Stimulated activated CD8-positive, alpha-beta memory T cell treated with anti-CD3 and anti-CD28 coated beads, Interleukin-12 subunit alpha, Interleukin-12 subunit beta, amount 100 ng/mL, for 24 hours (primary cell): ENCODE measurements around the gene ATP1A1.
A peak's percentile ranks its signal among the peaks of the same experiment; 100 is the strongest.

Source experiments
- DNase-seq: peaks from one replicate; pipeline ENCODE4 v3.0.0-alpha.2; 2020; ENCODE audit errors: extremely low read depth

ATP1A1 gene

DNA sequence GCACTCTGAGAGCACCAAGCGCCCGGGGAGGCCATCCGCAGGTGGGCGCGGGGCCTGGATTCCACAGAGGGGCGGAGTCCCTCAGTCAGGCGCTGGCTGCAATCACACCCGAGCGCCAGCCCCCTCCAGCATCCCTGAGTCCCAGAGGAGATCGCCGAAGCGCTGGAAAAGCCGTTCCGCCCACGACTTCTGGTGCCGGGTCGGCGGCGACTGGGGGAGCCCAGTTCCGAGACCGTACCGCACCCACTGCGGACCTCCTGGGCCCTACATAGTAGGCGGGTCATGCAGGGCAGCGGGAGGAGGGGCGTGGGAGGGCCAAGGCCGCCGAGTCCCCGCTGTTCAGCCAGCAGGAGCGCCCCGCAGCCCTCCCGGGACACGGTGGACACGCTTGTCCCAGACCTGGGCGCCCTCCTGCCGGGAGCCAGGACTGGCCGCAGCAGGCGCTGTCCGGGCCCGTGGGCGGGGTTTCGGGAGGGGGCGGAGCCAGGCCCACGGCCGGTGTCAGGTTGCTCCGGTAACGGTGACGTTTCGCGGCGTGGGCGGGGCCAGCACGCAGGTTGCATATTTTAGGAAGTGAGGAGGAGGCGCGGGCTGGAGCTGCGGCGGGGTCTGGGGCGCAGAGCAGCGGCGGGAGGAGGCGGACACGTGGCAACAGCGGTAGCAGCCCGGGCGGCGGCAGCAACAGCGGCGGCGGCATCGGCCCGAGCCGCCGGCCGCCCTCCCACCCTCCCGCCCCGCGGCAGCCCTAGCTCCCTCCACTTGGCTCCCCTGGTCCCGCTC, at the start of gene ATP1A1:
Gene ATP1A1, plus strand, starts transcription at position 594 of the 780 bp plus-strand sequence. CDS start 268 bp downstream, outside the sequence.
- peak; percentile 98 for DNase-seq

DNA sequence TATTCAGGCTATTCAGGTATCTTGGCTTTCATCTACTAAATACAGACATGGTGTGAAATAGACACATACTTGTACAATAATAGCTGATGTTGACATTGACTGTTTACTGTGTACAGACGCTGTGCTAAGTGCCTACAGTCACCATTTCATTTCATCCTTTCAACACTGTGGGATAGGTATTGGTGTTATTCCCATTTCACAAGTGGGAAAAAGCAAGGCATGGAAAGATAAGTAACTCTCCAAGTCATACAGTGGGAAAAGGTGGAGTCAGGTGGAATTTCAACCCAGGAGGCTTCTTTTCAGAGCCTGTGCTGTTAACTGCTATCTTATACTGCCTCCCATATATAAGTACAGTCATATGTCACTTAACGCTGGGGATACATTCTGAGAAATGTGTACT, 49.6 kb upstream of the ATP1A1 start:
- DNase-seq: no peak

DNA sequence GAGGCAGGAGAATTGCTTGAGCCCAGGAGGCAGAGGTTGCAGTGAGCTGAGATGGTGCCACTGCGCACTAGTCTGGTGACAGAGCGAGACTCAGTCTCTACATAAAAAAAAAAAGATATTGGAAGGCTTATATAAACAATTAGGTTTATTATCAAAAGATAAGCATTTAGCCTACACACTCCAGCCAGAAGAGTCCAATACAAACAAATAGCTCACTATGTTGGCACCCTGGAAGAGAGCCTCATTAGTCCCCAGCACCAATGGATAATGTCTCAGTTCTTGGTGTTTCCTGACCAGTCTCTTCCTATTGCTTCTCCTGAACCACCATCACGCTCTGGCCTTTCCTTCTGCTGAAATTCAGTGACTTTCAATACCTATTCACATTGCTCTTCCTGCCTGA, 48.6 kb upstream of the ATP1A1 start:
- no peak for DNase-seq

DNA sequence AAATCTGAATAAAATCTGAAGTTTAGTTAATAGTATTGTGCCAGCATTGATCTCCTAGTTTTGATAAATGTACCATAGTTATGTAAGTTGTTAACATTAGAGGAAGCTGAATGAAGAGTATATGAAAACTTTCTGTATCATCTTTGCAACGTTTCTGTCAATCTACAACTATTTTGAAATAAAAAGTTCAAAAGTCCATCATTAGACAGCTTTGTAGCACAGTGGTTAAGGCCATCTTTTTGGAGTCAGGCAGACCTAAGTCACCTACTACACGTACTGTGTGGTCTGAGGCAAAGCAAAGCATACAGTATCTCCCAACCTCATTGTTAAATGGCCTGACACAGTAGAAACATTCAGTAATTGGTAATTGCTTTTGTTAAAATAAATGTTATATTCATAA, 47.9 kb upstream of the ATP1A1 start:
- no peak for DNase-seq

DNA sequence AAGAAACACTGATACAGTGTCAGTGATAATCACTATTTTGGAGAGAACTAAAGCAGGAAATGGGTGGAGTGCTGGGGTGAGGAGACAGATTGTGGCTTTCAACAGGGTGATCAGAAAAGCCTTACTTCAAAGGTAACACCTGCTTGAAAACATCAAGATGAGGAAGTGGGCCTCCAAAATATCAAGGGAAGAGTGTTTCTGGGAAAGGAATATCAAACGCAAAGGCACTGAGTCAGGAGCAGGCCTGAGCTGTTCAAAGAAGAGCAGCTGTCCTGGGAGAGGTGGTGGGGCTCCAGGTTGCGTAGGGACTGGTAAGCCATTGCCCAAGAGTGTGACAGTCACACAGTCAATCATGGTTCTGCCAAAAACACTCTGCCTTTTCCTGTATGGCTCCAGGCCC, 47.1 kb upstream of the ATP1A1 start:
- no peak for DNase-seq

DNA sequence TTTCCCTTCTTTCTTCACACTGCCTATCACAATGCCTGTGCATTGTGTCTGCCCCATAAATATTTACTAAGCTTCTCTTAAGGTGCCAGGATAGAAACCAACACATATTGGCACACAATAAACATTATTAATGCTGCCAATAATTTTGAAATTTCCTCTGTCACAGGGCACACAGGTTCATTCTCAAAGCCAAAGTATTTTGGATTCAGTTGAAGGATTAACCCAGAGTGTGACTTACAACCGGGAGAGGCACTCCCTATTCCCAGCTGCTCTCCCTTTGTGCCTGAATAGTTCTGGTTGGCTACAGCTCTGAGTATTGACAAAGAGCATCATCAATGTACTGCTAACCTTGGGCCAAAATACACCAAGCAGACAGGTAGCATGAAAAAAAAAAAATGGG, 46.6 kb upstream of the ATP1A1 start:
- no peak for DNase-seq

DNA sequence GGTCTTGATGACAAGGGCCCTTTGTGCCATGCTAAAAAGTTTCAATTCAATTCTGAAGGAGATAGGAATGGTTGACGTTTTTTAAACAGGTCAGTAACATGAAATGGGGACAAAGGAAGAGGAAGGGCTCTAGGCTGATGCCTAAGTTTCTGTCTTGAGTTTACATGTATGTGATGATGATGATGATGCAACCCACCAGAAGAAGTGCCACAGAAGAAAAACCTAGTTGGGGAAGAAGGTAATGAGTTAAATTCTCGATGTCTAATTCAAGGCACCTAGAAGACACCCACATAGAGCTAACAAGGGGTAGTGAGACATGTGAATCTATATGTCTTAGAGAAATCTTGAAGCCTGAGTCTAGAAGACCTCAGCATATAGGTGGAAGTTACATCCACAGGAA, 44.4 kb upstream of the ATP1A1 start:
- DNase-seq: no peak

DNA sequence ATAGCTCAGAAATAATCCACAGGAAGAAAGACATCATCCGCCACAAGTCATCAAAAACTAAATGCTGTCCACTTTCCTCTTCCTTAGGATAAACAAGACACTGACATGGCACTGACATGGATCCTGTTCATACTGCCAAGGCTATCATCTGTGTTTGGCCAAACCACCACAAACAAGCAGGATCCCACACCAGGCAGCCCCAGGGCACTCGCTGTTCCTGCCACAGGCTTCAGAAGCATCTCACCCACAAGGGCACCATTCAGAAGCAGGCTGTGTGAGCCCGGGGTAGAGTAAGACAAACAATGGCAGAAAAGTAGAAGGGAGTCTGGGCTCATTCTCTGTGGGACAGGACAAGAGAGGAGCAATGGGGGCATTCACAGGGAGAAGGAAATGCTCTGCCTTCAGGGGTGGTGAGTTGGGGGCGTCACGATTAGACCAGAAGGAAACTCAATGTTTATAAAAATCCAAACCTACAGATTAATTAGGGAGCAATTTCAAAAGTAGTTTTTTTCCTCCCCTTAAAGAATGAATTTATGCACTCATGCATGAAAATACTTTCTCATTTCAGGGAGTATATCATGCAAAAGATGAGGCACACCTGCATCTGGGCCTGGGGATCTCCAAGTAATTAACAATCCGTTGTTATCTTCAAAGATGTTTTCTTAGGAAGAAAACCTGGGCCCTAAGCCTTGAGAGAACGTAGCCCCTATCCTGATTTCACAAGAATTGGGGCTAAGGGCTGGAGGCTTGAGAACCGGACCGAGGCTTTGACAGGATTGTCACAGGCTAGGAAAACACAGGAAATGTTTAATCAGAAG, 43.3 kb upstream of the ATP1A1 start:
- no peak for DNase-seq

DNA sequence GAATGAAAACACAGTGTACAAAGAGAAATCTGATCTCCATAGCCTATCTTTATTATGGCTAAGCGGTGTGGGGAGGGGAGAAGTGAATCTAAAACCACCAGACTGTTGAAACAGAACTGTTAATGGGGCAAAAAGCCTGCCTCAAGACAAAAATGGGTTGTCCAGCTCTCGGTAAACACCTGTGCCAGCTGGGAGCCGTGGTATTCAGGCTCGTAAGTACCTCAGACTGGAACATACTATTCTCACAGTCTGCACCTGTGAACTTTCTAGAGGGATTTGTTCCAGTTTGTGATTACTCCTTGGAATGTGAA, 42.7 kb upstream of the ATP1A1 start:
- no peak for DNase-seq

DNA sequence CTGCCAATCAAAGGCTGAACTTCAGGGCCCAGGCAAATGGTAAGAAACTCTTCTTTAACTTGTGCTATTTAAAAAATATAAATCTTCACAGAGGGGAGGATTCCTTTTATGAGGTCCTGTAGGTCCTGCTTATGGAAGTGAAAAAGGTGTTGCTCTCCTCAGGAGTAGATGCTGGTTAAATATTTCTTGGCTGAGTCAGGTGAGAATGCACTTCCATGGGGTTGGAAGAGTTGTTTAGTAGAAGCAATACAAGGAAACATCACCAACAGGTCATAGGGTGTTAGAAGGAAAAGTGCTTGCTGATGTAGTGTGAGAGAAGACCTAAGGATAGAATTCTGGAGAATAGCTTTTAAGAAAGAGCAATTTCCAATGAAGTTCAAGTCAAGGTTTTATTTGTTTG, 42.2 kb upstream of the ATP1A1 start:
- DNase-seq: no peak

DNA sequence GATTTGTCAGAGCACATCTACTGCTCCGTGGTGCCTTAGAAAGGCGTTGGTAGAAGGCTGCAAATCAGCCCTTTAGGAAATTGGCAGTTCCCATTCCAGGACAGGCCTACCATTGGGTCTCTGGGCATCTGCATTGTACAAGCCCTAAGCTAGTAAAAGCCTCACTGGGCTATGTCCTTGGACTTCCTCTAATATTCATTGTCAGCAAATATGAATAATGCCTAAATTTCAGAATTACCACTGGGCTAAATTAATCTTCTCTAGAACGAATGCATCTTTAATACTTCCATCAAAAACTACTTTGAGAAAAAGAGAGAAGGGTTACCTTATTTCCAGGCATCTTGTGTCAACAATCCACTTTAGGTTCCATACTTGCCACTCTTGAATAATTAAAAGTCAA, 41.5 kb upstream of the ATP1A1 start:
- DNase-seq: no peak

DNA sequence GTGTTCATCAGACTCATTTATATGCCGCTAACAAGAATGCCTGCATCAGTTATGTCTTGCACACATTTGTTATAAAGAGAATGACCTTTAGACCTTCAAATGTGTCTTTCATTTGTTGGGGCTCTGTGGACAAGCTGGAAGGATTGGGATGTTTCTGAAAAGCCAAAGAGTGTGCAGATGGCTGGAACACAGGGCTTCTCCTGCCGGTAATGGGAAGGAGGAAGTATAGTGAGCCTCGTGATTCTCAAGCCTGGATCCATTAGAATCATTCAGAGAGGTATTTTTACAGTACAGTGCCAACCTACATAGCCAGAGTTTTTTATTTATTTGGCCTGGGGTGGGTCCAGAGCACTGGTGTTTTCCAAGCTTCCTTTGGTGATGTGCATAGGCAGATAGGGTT, 40.6 kb upstream of the ATP1A1 start:
- no peak for DNase-seq

DNA sequence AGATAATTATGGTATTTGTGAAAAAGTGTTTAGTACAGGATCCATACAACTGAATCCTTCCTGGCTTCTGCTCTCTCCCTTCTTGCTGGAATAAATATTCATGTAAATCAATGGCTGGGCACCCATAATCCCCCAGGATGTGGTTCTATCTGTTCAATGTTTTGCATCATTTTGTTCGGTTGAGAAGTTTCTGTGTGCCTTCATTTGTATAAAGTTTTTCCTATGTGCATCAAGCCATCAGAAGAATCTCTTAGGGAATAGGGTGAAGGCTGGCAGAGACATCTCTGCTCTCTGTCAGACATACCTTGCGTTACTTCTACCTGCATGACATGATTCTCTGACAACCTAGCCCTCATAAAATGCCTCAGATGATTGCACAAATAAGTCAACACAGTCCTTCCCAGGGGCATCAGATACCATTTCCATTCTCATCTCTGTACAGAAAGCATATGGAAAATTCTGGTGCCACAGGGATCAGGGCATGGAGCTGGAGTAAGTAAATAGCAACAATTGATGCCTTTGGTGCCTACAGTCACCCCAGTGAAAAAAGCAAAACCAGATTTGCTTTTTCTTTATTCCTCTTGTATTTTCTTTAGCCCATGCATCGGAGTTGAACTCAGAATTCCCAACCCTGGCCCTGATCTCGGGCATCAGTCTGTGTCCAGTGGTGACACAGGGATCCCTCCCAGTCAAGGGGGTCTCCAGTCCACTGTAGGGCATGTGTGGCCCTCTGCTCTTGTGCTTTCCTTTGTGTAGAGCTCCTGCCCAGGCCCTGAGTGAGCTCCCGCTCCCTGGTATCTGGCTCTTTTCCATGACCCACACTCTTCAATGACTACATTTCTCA, 39.7 kb upstream of the ATP1A1 start:
- no peak for DNase-seq

DNA sequence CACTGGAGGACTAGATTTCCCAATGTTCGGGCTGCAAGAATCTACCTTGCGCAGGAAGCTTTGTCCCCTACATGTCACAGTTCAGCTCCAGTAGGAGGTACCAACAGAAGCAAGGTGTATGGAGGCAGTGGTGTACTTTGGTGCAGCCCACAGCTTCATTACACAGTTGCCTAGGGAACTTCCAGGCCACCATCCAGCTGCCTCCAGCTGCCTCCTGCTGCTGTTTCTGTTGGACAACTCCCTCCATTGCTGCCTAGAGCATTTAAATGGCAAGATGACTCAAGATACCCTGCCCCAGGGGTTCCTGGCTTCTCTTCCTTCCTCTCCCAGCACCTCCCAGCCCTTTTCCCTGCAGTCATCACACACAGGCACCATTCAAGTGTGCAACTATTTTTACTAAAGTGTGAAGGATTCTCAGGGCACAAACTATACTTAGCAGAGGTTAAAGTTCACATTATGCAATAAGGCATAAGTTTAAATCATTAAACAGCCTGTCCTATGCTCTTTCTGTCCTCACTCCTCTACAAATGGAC, 39.0 kb upstream of the ATP1A1 start:
- DNase-seq: no peak

DNA sequence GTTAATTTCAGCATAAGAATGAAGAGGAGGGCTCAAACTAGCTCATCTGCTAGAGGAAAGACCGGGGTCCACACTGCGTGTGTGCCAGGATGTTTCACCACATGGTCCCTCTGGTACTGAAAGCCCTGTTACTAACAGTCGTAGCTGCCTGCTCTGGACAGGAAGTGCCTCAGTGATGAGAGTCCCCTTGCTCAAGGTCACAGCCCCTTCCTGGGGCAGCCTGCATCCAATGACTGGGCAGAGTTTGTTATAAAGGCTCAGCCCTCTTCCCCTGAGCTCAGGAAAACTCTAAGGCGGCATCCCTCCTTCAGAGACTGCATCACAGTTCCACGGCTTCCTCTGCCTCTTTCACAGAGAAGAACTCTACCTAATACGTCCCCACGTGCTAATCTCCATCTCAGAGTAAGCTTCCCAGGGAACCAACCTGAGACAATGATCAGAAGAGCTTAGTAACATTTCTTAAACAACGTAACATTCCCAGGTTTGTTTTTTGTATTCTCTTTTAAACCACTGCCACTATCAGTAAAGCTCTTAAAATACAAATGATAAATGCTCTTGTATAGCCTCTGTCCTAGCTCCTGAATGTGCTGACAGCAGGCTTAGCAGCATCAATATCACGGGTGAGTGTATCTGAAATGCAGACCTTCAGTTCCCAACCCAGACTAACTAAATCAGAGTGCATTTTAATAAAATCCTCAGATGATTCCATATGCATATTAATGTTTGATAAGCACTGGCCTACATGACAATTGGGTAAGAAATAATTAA, 38.0 kb upstream of the ATP1A1 start:
- DNase-seq: no peak

DNA sequence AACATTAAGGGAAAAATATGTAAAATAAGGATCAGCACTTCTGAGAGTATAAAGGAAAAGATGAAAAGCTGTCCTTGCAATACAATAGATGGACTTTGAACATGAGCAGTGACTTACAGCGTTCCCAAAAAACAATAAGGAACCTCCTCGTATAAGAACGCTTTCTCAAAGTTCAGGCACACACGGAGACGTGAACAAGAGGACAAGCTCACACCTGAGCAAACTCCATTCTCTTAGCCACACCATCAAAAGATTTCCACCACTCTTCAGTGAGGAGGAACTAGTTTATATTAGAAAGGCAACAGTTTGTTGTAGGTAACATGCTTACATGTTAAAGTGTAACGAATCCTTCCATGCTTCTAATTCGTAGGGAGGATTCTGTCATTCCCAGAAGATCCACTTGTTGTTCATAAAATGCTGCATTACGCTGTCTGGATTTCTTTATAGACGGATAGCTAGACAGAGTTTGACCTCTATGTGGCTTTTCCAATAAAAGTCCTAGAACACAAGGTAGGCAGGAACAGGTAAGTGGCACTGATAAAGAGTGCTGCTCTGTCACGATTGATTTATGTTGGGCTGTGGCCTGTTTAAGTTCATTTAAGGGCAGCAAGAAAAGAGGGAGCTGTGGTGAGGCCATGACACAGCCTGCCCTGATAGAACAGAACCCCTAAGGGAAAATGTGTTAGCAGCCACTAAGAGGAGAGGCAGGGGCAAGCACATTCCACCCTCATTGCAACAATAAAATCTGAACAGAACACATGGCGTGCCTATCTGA, 37.0 kb upstream of the ATP1A1 start:
- no peak for DNase-seq

DNA sequence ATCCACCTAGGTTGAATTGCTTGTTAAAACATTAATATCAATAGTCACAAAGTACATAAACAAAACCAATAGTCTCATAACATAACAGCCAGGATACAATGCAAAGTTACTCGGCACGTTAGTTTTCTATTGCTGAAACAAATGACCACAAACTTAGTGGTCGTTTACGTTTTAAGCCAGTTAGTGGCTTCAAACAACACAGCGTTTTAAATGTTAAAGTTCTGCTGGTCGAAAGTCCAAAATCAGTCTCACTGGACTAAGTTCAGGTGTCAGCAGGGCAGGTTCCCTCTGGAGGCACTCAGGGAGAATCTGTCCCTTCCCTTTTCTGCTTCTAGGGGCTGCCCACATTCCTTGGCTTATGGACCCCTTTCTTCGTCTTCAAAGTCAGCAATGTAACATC, 35.6 kb upstream of the ATP1A1 start:
- no peak for DNase-seq

DNA sequence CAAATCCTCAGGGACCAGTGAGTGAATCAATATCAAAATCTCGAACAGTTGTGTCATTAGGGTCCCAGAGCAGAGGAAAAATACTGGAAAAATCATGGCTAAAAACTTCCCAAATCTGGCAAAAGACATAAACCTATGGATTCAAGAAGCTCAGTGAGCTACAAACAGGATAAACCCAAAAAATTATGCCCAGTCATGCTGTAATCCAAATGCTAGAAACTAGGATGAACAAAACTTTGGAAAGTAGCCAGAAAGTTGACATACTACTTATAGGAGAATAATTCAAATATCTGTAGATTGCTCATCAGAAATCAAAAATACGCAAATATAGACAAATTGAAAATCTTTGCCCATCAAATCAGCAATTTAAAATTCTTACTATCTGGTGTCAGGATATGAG, 34.6 kb upstream of the ATP1A1 start:
- DNase-seq: no peak

DNA sequence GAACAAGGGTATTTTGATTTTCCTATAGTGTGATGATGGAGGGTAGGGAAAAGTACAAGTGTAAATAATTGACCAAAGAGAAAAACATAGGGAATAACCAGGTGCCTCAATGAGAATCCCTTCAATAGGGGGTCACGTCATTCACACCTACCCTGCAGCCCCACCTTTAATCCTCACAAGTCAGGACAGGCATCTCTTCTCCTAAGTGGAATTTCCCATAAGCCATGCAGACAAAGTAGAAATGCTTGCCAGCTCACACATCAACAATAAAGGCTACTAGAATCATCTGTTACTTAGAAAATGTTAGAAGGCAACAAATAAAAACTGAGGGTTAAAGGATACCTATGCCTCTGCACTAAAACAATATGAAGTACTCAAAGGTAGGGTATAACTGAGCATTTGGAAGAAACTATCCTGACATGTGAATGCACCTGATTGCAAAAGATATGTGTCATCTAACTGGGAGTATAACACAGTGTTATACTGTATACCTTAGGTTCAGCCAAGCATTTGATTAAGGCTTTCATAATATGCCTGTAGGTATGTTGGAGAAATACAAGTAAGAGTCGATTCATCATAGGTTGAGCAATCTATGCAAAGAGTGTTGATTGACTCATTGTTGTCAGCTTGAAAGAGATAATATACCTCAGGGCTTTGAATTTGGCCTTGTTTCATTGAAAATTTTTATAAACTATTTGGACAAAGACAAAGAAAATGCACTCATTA, 32.4 kb upstream of the ATP1A1 start:
- no peak for DNase-seq

DNA sequence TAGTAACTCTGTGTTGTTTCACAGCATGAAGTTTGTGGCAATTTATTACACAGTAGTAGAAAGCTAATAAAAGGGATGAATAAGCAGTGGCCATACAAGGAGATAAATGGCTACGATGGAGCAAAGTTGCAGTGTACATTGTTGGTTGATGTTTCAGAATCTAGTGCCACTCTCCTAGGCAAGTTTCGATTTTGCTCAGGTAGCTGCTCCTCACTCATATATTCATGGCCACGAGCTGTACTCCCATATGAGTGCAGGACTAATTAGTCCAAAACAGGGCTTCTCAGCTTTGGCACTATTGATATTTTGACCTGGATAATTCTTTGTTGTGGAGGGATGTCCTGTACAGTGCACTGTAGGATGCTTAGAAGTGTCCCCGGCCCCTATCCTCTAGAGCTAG, 30.0 kb upstream of the ATP1A1 start:
- no peak for DNase-seq
